NCI-H460 (cell line): ENCODE data around the gene TGFBRAP1. TPM values are rescaled to one million over a fixed set of nuclear protein-coding genes. Genes with fewer than 3 reads are reported as not detected.

Experiments used
- DNase-seq: peaks from one replicate; pipeline ENCODE4 v3.0.0-alpha.2; 2016; ENCODE audit warnings: low read depth; ENCODE audit errors: extremely low read depth
- total RNA-seq: library from RNA; depleted of rRNA; stranded (reverse); fragments of >200 nt; shearing (Covaris generic); gene quantifications from 2 replicates; pipeline ENCODE4 v1.2.3, GENCODE V29; 2014

The TGFBRAP1 gene
- total RNA-seq, 1 experiment from 2014 or later: 20.0 TPM

DNA sequence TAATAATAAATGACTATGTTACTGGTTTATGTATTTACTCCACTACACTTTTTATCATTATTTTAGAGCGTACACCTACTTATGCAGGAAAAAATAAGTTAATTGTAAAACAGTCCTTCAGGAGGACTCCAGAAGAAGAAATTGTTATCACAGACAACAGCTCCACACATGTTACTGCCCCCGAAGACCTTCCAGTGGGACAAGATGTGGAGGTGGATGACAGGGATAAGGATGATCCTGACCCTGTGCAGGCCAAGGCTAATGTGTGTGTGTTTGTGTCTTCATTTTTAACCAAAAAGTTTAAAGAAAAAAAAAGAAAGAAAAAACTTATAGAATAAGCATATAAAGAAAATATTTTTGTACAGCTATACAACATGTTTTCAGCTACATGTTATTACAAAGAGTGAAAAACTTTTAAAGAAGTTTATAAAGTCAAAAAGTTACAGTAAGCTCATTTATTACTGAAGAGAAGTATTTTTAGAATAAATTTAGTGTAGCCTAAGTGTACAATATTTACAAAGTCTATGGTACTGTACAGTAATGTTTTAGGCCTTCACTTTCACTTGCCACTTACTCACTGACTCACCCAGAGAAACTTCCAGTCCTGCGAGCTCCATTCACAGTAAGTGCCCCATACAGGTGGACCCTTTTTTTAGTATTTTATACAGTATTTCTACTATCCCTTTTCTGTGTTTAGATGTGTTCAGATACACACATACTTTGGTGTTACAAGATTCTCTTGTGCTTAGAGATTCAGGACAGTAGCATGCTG, 7.5 kb downstream of the TGFBRAP1 start:
- DNase-seq: no peak

DNA sequence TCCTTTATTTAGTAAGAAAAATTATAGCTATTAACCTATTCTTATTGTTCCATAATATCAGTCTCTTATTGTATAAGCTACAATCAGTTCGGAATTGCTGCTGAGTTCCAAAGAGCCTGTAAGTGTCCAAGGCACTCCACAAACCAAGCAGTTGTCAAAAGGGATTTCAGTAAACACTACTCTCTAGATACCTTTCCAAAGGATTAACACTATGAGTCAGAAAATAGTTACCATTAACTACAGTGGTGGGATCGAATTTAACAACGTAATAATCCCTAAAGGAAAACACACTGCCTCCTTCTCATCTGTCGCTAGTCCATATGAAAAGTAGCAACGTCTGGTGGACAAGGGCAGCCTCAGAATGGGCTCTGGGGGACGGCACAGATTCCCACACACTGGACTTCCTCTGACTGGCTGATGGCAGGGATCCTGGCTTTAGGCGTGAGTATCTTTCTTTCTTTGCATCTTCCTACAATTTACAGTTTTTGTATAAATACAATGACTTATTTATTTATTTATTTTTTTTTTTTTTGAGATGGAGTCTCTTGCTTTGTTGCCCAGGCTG, 8.8 kb downstream of the TGFBRAP1 start:
- no peak for DNase-seq

DNA sequence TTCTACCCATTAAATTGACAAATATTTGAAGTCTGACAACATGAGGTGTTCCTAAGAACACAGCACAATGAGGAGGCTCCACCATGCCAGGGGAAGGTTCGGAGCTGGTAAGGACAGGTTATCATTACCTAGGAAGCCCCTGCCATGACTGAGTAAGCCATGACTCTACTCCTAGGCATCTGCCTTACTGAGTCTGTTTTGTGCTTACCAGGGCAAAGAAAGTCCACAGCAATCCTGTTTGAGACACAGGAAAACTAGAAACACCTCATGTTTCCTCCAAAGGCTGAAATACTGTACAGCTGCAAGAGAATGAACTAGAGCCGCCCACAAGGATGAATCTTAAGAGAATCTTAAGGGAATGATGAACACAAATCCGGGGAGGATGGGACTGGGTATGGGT, 11.6 kb downstream of the TGFBRAP1 start:
- DNase-seq: no peak

DNA sequence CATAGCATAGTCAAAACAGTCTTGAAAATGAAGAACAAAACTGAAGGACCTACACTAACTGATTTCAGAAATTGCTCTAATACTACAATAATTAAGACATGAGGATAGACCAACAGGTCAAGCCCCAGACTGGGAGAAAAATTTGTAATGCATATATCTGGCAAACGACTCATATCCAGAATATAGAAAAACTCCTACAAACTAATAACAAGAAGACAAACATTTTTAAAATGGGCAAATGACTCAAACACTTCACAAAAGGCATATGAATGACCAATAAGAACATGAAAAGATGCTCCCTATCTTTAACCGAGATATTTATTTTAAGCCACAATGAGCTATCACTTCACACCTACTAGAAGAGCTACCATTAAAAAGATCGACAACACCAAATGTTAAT, 14.2 kb downstream of the TGFBRAP1 start:
- DNase-seq: no peak

DNA sequence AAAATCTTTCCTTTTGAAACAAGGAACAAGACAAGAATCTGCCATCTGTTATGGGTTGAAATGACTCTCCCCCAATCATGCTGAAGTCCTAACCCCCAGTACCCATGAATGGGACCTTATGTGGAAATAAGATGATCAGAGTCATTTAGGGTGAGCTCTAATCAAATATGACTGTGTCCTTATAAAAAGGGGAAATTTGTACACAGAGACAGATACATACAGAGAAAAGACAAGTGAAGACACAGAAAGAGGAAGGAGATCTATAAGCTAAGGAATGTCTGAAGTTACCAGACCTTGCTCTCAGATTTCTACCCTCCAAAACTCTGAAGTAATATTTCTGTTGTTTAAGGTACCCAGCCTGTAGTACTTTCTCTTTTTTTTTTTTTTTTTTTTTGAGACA, 15.7 kb downstream of the TGFBRAP1 start:
- DNase-seq: no peak

DNA sequence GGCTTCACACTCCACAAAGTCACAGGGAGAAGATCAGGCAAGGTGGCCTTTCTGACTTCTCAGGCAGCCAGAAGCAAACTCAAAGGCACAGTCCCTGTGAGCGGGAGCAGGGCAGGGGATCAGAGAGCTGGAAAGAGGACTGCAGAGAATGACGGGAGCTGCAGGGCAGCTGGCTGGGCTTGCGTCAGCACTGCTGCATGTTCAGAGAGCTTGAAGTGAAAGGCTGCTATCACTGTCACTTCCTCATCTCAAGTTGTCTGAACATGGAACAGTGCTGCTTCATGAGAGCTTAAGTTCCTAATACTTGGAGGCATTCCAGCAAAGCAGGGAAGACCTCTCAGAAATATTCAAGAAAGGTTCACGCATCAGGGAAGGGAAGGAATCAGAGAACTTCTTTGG, 20.4 kb downstream of the TGFBRAP1 start:
- no peak for DNase-seq

DNA sequence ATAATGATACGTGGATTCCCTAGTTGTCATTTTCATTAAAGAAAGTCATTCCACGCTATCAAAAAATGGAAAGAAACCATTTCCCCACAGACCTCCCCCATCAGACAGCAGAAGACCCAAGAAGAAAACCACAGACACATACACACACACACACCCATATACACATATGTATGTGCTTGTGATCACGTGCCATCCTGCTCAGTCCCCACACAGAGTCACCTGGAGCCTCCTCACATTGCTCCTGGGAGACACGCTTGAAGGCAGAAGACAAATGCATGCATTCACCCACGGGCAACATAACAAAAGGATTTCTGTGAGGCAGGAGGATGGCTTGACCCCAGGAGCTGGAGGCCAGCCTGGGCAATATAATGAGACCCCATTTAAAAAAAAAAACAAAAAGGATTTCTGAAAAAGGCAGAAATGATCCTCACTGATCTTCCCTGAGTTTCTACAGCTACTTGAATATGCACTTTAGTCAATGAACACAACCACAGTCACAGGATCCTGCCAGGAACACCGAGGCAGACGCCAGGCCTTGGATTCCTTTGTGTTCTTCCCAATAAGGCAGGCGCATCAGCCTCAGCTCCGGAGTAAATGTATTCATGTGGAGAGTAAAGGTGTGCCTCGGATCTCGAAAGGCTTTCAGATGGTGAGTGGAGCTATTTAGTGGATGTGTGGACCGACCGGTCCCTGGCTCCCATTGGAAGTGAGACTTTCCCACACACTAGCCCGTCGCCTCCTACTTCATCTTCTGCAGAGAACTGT, 21.0 kb downstream of the TGFBRAP1 start:
- DNase-seq: no peak

DNA sequence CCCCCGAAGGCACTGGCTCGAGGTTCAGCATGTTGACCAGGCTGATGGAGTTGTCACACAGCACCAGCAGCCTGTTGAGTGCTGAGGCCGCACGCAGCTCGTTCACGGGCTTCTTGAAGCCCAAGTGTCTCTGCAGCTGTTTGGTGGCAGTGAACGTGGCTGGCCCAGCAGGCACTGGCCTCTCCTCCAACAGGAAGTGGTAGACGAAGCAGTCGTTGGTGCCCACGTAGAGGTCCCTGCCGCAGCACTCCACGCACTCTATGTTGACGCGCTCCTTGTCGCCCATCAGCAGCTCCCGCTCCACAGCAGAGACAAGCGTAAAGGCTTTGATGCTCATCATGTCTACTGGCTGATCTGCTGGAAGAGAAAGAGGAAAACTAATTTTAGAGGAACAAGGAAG, 21.6 kb downstream of the TGFBRAP1 start:
- no peak for DNase-seq

DNA sequence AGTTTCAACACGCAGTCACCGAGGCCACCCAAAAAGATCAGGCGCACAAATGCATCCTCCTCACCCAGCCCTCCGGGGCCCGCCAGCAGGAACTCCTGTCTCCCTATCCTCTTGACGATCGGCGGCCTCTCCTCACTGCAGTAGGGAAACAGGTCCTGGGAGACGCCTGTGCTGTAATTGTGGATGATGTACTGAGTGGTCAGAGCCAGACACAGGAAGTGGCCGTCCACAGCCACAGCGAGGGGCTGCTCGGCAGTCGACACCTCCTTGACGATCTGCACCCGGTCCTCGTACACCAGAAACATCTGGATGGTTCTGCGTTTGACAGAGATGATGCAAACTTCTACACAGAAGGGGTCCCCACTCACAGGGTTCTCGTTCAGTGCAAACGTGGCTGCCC, 22.0 kb downstream of the TGFBRAP1 start:
- DNase-seq: no peak

DNA sequence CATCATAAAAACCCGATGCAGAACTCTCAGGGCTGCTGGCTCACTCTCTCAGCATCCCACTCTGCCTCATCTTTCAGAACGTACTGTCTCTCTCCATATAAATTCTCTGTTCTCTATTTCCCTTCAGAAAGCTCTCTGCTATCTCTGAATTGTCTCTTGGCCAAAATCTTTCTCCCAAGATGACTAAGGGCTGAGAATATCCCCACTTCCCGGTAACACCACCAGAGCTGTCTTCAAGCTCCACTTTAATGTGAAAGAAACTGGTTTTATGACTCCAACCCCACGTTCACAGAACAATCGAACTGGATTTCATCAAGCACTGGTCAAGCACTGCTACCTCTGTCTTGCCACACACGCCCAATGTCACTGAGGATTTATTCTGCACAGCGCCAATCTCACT, 22.4 kb downstream of the TGFBRAP1 start:
- no peak for DNase-seq

DNA sequence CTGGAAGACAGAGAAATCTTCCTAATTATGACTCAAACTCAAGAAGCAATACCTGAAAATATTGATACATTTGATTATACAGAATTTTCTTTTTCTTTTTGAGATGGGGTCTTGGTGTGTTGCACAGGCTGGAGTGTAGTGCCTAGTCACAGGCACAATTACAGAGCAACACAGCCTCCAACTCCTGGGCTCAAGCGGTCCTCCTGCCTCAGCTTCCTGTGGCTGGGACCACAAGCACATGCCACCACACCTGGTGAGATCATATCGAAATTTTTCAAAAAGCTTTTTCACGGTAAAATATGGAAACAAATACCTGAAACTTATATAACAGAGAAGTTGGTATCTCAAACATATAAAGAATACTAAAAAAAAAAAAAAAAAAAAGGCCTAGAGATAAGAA, 27.9 kb downstream of the TGFBRAP1 start:
- DNase-seq: no peak

DNA sequence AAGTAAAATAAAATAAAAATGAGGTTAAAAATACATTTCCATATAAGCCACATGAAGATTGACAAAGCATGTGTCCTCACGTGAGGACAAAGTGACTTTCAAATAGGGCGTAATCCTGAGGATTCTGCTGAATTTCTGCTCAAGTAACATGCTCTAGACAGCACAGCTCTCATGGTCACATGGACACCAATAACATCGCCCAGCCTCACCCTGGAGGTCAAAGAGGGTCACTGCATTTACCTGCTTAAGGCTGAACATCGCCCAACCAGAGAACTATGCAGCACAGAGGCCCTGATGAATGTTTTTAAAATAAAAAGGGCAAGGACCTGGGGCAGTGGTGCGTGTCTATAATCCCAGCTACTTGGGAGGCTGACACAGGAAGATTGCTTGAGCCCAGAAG, 30.2 kb downstream of the TGFBRAP1 start:
- DNase-seq: no peak

DNA sequence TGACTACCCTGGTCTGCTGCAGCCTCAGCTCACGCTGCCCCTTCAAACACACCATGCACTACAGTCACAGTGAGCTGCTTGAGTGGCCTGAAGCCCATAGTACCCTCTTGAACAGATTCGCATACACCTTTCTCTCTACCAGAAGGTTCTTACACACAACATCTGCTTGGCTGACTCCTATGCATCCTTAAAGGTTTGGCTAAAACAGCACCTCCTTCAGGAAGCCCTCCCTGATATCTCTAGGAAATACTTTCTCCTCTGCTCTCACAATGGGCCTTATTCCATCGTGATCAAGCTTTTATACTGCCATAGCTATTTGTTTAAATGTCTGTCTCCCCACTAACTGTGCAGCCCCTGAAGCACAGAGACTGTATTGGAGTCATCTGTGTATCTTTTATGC, 31.5 kb downstream of the TGFBRAP1 start:
- DNase-seq: no peak

DNA sequence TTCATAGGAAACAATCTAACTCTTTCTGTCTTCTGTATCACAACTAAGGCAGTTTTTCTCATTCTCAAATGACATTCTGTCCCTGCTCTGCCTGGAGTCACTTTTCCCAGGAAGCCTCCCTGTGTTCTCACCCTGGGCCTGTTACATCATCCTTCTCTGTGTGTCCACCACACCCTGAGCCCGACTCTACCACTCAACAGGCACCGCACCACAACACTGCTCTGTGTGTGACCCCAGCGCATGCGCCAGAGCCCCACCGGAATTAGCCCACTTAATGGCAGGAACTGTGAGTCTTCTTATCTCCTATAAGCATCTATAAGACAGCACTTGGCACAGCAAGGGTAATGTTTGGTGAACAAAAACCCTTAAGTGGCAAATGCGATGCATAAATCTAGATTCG, 32.3 kb downstream of the TGFBRAP1 start:
- DNase-seq: no peak

DNA sequence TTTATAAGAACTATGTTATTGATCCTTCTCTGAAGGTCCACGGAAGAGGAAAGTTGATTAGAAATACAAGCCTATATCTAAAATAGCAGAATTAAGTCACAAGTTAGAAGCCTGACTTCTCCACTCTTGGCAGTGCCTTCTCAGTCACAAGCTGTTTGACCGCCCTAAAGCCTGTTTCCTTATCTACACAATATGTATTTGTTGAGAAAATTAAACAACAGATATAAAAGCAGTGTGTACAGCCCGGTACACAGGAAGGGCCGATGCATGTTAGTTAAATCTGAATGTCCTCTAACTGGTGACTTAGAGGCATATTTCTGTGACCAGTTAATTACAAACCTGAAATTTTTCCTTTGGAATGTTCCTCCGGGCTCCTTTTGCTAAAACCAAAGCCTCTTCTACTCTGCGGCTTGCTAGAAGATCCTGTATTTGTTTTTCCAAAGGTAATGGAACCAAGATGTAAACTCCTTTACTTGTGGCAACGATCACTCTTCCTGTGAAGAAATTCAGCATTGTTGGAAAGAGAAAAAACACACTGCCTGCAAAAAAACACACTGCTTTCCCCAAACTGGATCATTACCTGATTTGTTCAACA, 33.4 kb downstream of the TGFBRAP1 start:
- no peak for DNase-seq

DNA sequence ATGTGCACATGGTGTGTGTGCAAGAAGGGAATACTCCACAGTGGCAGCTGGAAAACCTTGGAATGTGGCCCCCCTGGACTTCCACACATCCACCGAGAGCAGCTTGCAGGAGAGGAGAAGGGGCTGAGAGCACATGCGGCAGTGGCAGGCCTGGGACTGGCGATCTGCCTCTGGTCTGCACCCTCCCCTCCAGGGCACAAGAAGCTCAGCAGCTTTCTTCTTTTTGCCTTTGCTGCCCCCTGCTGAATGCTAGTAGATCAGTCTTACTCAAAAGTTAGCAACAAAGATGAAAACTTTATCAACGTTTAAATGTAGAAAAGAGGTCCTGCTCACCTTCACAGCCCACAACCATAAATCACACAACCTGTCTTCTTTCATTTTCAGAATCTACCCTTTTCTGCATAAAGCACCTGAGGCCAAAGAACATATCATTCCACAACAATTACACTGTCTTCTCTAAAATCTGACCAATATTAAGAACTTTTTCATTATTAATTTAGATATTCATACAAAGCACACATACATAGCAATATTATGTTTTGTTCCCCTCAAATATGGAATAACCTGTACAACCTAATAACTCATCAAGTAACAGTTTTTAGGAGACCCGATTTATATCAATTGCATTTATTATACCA, 34.6 kb downstream of the TGFBRAP1 start:
- peak; percentile 58 for DNase-seq

DNA sequence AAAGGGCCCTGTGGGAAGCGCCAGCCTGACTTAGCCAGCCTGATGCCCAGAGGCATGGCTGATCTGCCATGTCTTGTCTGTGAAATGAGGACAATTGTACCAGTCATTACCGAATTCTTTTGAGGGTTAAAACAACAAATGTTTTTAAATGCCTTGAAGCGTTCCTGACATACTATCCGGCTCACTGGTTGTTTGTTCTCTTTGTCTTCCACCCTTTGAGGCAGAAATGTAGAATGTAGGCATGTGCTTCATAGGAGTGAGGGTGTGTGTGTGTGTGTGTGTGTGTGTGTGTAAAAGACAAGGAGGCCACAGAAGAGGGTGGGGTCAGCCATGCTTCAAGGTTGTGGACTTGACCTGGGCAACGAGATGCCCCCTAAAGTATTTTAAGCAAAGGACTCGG, 35.5 kb downstream of the TGFBRAP1 start:
- no peak for DNase-seq

DNA sequence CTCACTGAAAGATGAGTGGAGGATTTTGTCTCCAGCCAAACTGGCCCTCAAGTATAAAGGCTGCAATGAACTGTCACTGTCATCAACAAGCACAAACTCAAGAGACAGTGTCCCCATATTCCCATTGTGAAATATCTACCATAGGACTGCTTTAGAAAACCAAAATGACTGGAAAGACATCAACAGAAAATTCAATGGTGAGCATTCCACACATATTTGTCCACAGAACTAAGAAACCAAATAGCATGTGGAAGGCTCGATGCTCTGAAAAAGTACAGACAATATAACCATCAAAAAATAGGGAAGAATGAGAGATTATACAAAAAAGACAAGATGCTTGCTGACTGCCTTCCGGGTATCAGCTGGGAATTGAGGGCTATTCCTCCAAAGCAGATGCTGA, 37.6 kb downstream of the TGFBRAP1 start:
- no peak for DNase-seq

DNA sequence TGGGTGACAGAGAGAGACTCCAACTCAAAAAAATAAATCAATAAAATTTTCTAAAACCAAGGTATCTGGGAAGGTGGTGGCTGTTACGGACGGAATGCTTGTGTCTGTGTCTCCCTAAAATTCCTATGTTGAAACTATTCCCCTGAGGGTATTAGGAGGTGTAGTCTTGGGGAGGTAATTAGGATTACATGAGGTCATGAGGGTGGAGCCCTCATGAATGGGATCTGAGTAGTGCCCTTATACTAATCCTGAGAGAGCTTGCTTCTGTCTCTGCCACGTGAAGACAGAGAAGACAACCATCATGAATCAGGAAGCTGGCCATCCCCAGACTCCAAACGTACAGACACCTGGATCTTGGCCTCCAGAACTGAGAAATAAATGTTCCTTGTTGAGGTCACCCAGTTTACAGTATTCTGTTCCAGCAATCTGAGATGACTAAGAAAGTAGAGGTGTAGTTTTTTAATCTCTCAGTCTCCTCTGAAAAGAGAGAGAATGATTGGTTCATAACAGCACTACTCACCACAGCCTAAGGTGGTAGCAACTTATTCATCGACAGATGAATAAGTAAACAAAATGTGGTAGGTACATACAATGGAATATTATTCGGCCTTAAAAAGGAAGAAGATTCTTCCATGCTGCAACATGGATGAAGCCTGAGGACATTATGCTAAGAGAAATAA, 38.4 kb downstream of the TGFBRAP1 start:
- DNase-seq: no peak

DNA sequence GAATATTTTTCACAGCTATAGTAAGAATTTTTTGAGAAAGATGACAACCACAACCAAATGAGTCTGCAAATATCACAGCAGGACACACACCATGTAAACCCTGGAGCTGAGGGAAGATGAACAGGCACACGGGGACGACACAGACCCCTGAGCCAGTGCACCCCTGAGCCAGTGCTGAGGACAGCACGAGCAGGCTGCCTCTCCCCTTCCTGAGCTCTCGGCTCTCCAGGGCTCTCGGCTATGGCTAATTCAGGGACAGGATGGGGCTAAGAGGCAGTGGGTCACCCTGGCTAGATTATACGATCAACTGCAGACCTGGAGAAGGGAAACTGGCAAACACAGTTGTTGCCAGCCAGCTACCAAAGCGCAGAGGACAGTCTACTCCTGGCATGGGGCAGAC, 41.4 kb downstream of the TGFBRAP1 start:
- no peak for DNase-seq

DNA sequence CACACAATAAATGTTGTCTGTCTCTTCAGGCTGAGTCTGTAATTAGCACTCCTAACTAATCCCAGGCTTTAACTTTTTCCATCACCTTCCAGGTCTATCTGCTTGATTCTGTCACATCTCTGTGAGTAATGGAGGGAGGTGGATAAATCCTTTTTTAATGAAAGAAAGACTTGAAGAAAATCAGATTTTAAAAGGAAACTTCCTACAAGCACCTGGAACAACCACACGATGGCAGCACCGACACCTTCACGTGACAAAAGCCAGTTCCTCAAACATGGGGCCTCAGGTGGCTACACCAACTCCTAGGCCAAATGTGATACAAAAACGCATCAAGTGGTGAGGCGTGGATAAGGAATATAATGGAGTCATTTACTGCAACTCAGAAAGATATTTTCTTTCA, 41.8 kb downstream of the TGFBRAP1 start:
- DNase-seq: peak; percentile 26
